PC-3 (cell line): ENCODE data around the gene DLG5. TPM values are rescaled to one million over a fixed set of nuclear protein-coding genes. Genes with fewer than 3 reads are reported as not detected.

Experiments used
- ATAC-seq: fragments of 200-7000 bp; cut with Tn5 transposase; 2 replicates; pipeline ENCODE4 v1.9.1; 2020; ENCODE audit warnings: mild to moderate bottlenecking, moderate library complexity
- BruUV-seq: library from RNA; stranded (reverse); fragments of 400-500 nt; replicated peaks from 2 replicates; lab custom pipeline; 2021; lab: Mats Ljungman, UMichigan
- CTCF ChIA-PET: fragments of 300-600 bp; sonication (Branson Sonifier 250); formaldehyde crosslinking; loops from one replicate; lab custom pipeline; 2022; ENCODE audit warnings: antibody characterized with exemption; lab: Charles Lee
- POLR2A ChIA-PET: fragments of 300-600 bp; sonication (Branson Sonifier 250); formaldehyde crosslinking; loops from one replicate; lab custom pipeline; 2022; ENCODE audit warnings: antibody characterized with exemption; ENCODE audit not compliant: unreplicated experiment; lab: Charles Lee
- DNase-seq: peaks from one replicate; pipeline ENCODE4 v3.0.0-alpha.2; 2015
- H2AFZ ChIP-seq: fragments of 300-600 bp; sonication (generic); 2 replicates; pipeline ENCODE4 v1.6.0; 2016; ENCODE audit warnings: antibody characterized with exemption, low read length
- H3F3A ChIP-seq: fragments of 300-600 bp; sonication (generic); one replicate; pipeline ENCODE4 v1.6.0; 2017; ENCODE audit warnings: antibody characterized with exemption, low read length, control low read depth, mild to moderate bottlenecking; ENCODE audit not compliant: unreplicated experiment
- H3K27ac ChIP-seq: fragments of 300-600 bp; sonication (generic); 2 replicates; pipeline ENCODE4 v1.5.1; 2016; ENCODE audit warnings: mild to moderate bottlenecking, low read length
- H3K27me3 ChIP-seq: fragments of 300-600 bp; sonication (generic); 2 replicates; pipeline ENCODE4 v1.6.1; 2016; ENCODE audit warnings: low read length, mixed read lengths
- H3K36me3 ChIP-seq: fragments of 300-600 bp; sonication (generic); 2 replicates; pipeline ENCODE4 v1.6.1; 2016; ENCODE audit warnings: low read depth, mixed run types, low read length, mixed read lengths
- H3K4me1 ChIP-seq: fragments of 300-600 bp; sonication (generic); 2 replicates; pipeline ENCODE4 v1.5.1; 2016; ENCODE audit warnings: low read length; ENCODE audit not compliant: insufficient read depth
- H3K4me2 ChIP-seq: fragments of 300-600 bp; sonication (generic); 2 replicates; pipeline ENCODE4 v1.6.0; 2016; ENCODE audit warnings: low read length
- H3K4me3 ChIP-seq: fragments of 300-600 bp; sonication (generic); 2 replicates; pipeline ENCODE4 v1.5.1; 2016; ENCODE audit warnings: mild to moderate bottlenecking, low read length, mixed read lengths
- H3K79me2 ChIP-seq: fragments of 300-600 bp; sonication (generic); 2 replicates; pipeline ENCODE4 v1.6.1; 2017; ENCODE audit warnings: low read length, mixed read lengths
- H3K9ac ChIP-seq: fragments of 300-600 bp; sonication (generic); 2 replicates; pipeline ENCODE4 v1.6.0; 2016; ENCODE audit warnings: mild to moderate bottlenecking, low read length
- H3K9me2 ChIP-seq: fragments of 300-600 bp; sonication (generic); replicated peaks from 2 replicates; pipeline ENCODE4 v1.6.1; 2016; ENCODE audit warnings: mixed run types, low read length, mixed read lengths
- H3K9me3 ChIP-seq: fragments of 300-600 bp; sonication (generic); 2 replicates; pipeline ENCODE4 v1.6.1; 2016; ENCODE audit warnings: low read length, mixed read lengths
- H4K20me1 ChIP-seq: fragments of 300-600 bp; sonication (generic); 2 replicates; pipeline ENCODE4 v1.6.1; 2016; ENCODE audit warnings: low read length, mixed read lengths
- EZH2 ChIP-seq: fragments of 300-600 bp; sonication (generic); IDR thresholded peaks from one replicate; pipeline ENCODE4 v1.6.1; 2017; ENCODE audit warnings: antibody characterized with exemption, mild to moderate bottlenecking, low read length; ENCODE audit not compliant: unreplicated experiment
- EZH2phosphoT487 ChIP-seq: fragments of 300-600 bp; sonication (generic); IDR thresholded peaks from 2 replicates; pipeline ENCODE4 v1.6.1; 2018; ENCODE audit warnings: mild to moderate bottlenecking, antibody characterized with exemption, low read length, borderline replicate concordance
- intact Hi-C: fragments of 100-400 bp; cut with micrococcal nuclease; formaldehyde crosslinking; loops from 2 replicates; pipeline ENCODE4 v1.9.0; 2023
- total RNA-seq: library from RNA; depleted of rRNA; stranded (reverse); fragments of >200 nt; gene quantifications from 2 replicates; pipeline ENCODE4 v1.2.3, GENCODE V29; 2014
- TF ChIP-seq, protein P1 (sequence below): fragments of 300-600 bp; sonication (generic); conservative IDR thresholded peaks from 2 replicates; pipeline ENCODE4 v1.5.1; 2017; ENCODE audit warnings: antibody characterized with exemption, low read depth, mild to moderate bottlenecking, low read length

The DLG5 gene
- total RNA-seq, 1 experiment from 2014 or later: 118 TPM

DNA sequence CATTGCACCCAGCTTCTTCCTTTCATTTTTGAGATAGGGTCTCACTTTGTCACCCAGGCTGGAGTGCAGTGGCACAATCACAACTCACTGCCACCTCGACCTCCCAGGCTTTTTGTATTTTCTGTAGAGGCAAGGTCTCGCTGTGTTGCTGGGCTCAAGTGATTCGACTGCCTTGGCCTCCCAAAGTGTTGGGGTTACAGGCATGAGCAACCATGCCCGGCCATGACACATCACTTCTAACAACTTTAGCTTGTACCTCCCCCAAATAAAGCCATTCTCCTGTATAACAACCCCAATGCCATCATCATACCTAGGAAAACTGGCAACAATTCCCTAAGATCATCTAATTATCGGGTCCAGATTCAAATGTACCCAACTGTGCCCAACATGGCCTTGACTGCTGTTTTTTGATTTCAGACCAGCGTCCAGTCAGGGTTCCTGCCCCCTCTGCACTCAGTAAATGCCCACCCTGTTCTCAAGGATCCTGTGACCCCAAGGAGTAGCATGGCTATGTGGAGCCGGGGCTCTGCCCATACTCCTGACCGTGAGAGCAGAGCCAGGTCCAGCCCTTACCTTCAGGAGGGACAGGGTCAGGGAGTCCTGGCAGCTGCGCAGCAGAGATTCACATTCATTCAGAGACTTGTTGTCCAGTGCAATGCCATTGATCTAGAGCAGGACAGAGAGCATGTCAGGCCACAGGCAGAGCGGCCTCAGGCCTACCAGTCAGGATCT is 102.6 kb downstream of the DLG5 start:
- no peak overlapping the region for H3K9ac ChIP-seq
- no peak overlapping the region for H3K4me3 ChIP-seq
- H3K27ac ChIP-seq: no peak overlapping the region
- ChIA-PET POLR2A (no interaction called here), CTCF (no interaction called here)
- no peaks in the 10 kb centered on the region for H3K9me2 ChIP-seq
- BruUV-seq: no TSS peak
- TF ChIP-seq EZH2phosphoT487 (no peak), EZH2 (no peak)
- TF ChIP-seq, protein P1, sequence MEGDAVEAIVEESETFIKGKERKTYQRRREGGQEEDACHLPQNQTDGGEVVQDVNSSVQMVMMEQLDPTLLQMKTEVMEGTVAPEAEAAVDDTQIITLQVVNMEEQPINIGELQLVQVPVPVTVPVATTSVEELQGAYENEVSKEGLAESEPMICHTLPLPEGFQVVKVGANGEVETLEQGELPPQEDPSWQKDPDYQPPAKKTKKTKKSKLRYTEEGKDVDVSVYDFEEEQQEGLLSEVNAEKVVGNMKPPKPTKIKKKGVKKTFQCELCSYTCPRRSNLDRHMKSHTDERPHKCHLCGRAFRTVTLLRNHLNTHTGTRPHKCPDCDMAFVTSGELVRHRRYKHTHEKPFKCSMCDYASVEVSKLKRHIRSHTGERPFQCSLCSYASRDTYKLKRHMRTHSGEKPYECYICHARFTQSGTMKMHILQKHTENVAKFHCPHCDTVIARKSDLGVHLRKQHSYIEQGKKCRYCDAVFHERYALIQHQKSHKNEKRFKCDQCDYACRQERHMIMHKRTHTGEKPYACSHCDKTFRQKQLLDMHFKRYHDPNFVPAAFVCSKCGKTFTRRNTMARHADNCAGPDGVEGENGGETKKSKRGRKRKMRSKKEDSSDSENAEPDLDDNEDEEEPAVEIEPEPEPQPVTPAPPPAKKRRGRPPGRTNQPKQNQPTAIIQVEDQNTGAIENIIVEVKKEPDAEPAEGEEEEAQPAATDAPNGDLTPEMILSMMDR: no peak
- H3K36me3 ChIP-seq: peaks cover 64% of the 10 kb centered on the region
- H3K4me1 ChIP-seq: peaks cover 4% of the 10 kb centered on the region; the same call in 1 of the 2 replicates
- H3K4me2 ChIP-seq: no peak overlapping the region
- H3F3A ChIP-seq: no peaks in the 10 kb centered on the region
- H3K9me3 ChIP-seq: no peaks in the 10 kb centered on the region
- H3K79me2 ChIP-seq: no peaks in the 10 kb centered on the region
- ATAC-seq: no peak
- intact Hi-C loops: no loop called here
- no peaks in the 10 kb centered on the region for H3K27me3 ChIP-seq
- no peak overlapping the region for H2AFZ ChIP-seq
- no peak for DNase-seq
- H4K20me1 ChIP-seq: no peaks in the 10 kb centered on the region

DNA sequence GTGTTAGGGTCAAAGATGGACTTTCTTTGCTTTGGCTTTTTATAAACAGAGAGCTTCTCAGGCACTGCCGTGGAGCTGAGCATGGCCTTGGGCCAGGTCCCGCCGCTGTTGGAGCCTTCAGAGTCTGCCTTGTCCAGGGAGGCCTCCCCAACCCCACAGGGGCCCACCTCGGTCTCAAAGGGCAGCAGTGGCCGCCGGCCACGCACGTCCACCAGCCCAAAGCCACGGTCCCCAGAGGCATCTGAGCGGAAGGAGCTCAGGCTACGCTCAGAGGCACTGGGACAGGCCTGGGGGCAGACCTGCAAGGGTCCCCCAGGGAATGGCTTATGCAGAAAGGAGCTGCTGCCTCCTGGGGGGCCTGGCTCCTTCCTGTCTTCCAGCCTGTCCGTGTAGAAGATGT is 105.0 kb downstream of the DLG5 start:
- peaks cover 73% of the 10 kb centered on the region for H3K36me3 ChIP-seq
- POLR2A ChIA-PET: no interaction called here

More for the DNA sequence above, 105.0 kb downstream of the DLG5 start:
- ATAC-seq (no peak), DNase-seq (no peak)
- no peaks in the 10 kb centered on the region for H3K9me3 ChIP-seq
- H3K9me2 ChIP-seq: no peaks in the 10 kb centered on the region
- no peaks in the 10 kb centered on the region for H4K20me1 ChIP-seq
- no peak overlapping the region for H3K4me2 ChIP-seq
- no peak overlapping the region for H2AFZ ChIP-seq
- no peaks in the 10 kb centered on the region for H3K27me3 ChIP-seq
- CTCF ChIA-PET: interaction anchor here (0.7 kb wide), 1 partner anchor 84 kb away, joined by 7 read pairs; no protein-coding TSS in a partner anchor
- H3K9ac ChIP-seq: no peak overlapping the region
- intact Hi-C loops: no loop called here
- BruUV-seq: TSS peak; percentile 44
- no peaks in the 10 kb centered on the region for H3K79me2 ChIP-seq
- TF ChIP-seq EZH2 (no peak), EZH2phosphoT487 (no peak)
- TF ChIP-seq, protein P1: no peak
- H3F3A ChIP-seq: no peaks in the 10 kb centered on the region
- H3K4me1 ChIP-seq: no peaks in the 10 kb centered on the region
- no peak overlapping the region for H3K4me3 ChIP-seq
- no peak overlapping the region for H3K27ac ChIP-seq
